Liver (tissue), 9 donors: ENCODE results near the gene PSMB8. TPM values are rescaled to one million over a fixed set of nuclear protein-coding genes. Genes with fewer than 3 reads are reported as not detected.

ENCODE experiments used
- DNase-seq: peaks from one replicate; pipeline ENCODE4 v3.0.0-alpha.2; 2017; ENCODE audit warnings: low spot score
- H3K27ac ChIP-seq, 2 donors: one replicate each; pipeline ENCODE4 v1.7.0; 2013; ENCODE audit warnings: inconsistent platforms in 2 of 2, low read length in 2 of 2, control low read depth in 1 of 2, low read depth in 1 of 2, mild to moderate bottlenecking in 1 of 2
- H3K27me3 ChIP-seq, 4 donors: one replicate each; pipeline versions ENCODE4 v1.6.1 to v1.7.0; 2013; ENCODE audit warnings: low read length in 3 of 4, inconsistent platforms in 1 of 4, mild to moderate bottlenecking in 1 of 4, moderate library complexity in 1 of 4; ENCODE audit not compliant: control insufficient read depth in 4 of 4, insufficient read depth in 4 of 4
- H3K36me3 ChIP-seq, 4 donors: one replicate each; pipeline versions ENCODE4 v1.6.1 to v1.7.0; 2013; ENCODE audit warnings: low read length in 3 of 4, mild to moderate bottlenecking in 3 of 4, low read depth in 1 of 4, moderate library complexity in 1 of 4; ENCODE audit not compliant: control insufficient read depth in 4 of 4, insufficient read depth in 3 of 4
- H3K4me1 ChIP-seq, 4 donors: one replicate each; pipeline versions ENCODE4 v1.6.1 to v1.7.0; 2013; ENCODE audit warnings: low read length in 3 of 4, mild to moderate bottlenecking in 3 of 4, moderate library complexity in 1 of 4; ENCODE audit not compliant: control insufficient read depth in 4 of 4, insufficient read depth in 4 of 4
- H3K4me3 ChIP-seq, 3 donors: one replicate each; pipeline versions ENCODE4 v1.6.1 to v1.7.0; 2013; ENCODE audit warnings: low read length in 3 of 3, control low read depth in 1 of 3, low read depth in 1 of 3, mild to moderate bottlenecking in 1 of 3
- H3K9ac ChIP-seq, 2 donors: one replicate each; pipeline ENCODE4 v1.7.0; 2013; ENCODE audit warnings: low read length in 2 of 2, mild to moderate bottlenecking in 2 of 2, moderate library complexity in 2 of 2, control low read depth in 1 of 2, low read depth in 1 of 2
- H3K9me3 ChIP-seq, 4 donors: one replicate each; pipeline versions ENCODE4 v1.6.1 to v1.7.0; 2013; ENCODE audit warnings: low read length in 3 of 4; ENCODE audit not compliant: control insufficient read depth in 4 of 4
- EGR1 ChIP-seq, 2 donors: IDR thresholded peaks; 2 replicates each; pipeline ENCODE4 v1.6.1; 2016 to 2018; ENCODE audit warnings: antibody characterized with exemption in 2 of 2, low read depth in 2 of 2
- FOXA1 ChIP-seq: IDR thresholded peaks from 2 replicates; pipeline ENCODE4 v1.6.1; 2016; ENCODE audit warnings: antibody characterized with exemption
- FOXA2 ChIP-seq: IDR thresholded peaks from 2 replicates; pipeline ENCODE4 v1.6.1; 2016; ENCODE audit warnings: antibody characterized with exemption
- GABPA ChIP-seq, 2 donors: IDR thresholded peaks in 1 of 2; conservative IDR thresholded peaks in 1 of 2; 2 replicates each; pipeline ENCODE4 v1.6.1; 2016; ENCODE audit warnings: antibody characterized with exemption in 2 of 2, mild to moderate bottlenecking in 1 of 2, moderate library complexity in 1 of 2
- HNF4G ChIP-seq: IDR thresholded peaks from 2 replicates; pipeline ENCODE4 v1.6.1; 2016; ENCODE audit warnings: antibody characterized with exemption
- JUND ChIP-seq, 2 donors: IDR thresholded peaks; 2 replicates each; pipeline ENCODE4 v1.6.1; 2016; ENCODE audit warnings: antibody characterized with exemption in 2 of 2
- RAD21 ChIP-seq, 2 donors: IDR thresholded peaks; 2 replicates each; pipeline ENCODE4 v1.6.1; 2016; ENCODE audit warnings: antibody characterized with exemption in 2 of 2, mild to moderate bottlenecking in 2 of 2
- RXRA ChIP-seq, 2 donors: IDR thresholded peaks; 2 replicates each; pipeline ENCODE4 v1.6.1; 2017 to 2018; ENCODE audit warnings: antibody characterized with exemption in 2 of 2, mild to moderate bottlenecking in 1 of 2
- SP1 ChIP-seq: IDR thresholded peaks from 2 replicates; pipeline ENCODE4 v1.6.1; 2018; ENCODE audit warnings: antibody characterized with exemption, mild to moderate bottlenecking
- TAF1 ChIP-seq: conservative IDR thresholded peaks from 2 replicates; pipeline ENCODE4 v1.6.1; 2016; ENCODE audit warnings: antibody characterized with exemption, mild to moderate bottlenecking
- WGBS: extraction: QIAGEN DNeasy Blood & Tissue Kit; methylation state at CpG from one replicate; pipeline ENCODE4 v1.1.7; 2013; 5-methylcytosine and 5-hydroxymethylcytosine counted together
- polyA plus RNA-seq, 2 donors: library from polyadenylated mRNA; stranded (reverse) in 1 of 2; unstranded in 1 of 2; fragments of 200-250 nt in 1 of 2; fragments of >200 nt in 1 of 2; fragmentation: Nextera tagmentation in 1 of 2; extraction: Ambion mirVana in 1 of 2; gene quantifications; one replicate each; pipeline versions ENCODE4 v1.2.1 to v1.2.3, GENCODE V29; 2013 to 2015
- total RNA-seq, 2 donors: library from RNA; depleted of rRNA; stranded (reverse); fragments of >200 nt; gene quantifications; one replicate each; pipeline ENCODE4 v1.2.3, GENCODE V29; 2014
- TF ChIP-seq, protein P1 (sequence below): IDR thresholded peaks from 2 replicates; pipeline ENCODE4 v1.6.1; 2016; ENCODE audit warnings: antibody characterized with exemption
- TF ChIP-seq, protein P2 (sequence below): IDR thresholded peaks from 2 replicates; pipeline ENCODE4 v1.6.1; 2016; ENCODE audit warnings: antibody characterized with exemption
- TF ChIP-seq, protein P3 (sequence below): fragments of 150-350 bp; IDR thresholded peaks from 2 replicates; pipeline ENCODE4 v1.5.1; 2017; ENCODE audit warnings: improper control_type of control experiment, low read depth, low read length; ENCODE audit not compliant: missing input control
- TF ChIP-seq, protein P4 (sequence below): IDR thresholded peaks from 2 replicates; pipeline ENCODE4 v1.6.1; 2016; ENCODE audit warnings: antibody characterized with exemption
- donor health status: healthy.
- donor health status: healthy.
- donor health status: healthy.
- donor health status: healthy.
- donor health status: healthy.

The PSMB8 gene
- total and polyA plus RNA-seq, 4 donors: 19.9 to 75.1 (median 44.0) TPM

DNA sequence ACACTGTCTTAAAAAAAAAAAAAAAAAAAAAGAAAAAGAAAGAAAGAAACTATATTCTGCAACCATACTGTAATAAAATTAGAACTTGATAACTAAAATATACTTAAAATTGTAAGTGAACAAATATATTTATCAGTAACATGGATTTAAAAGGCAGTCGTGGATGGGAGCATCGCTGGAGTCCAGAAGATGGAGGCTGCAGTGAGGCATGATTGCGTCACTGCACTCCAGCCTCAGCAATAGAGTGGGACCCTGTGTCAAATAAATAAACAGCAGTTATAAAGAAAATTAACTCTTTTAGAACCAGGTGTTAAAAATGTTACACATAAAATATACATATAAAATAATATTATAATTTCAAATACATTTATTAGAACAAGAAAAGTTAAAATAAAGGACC is 18.9 kb upstream of the PSMB8 start:
- H3K27ac ChIP-seq: no peak overlapping the region
- H3K9me3 ChIP-seq: no peaks in the 10 kb centered on the region
- no peak overlapping the region for H3K4me3 ChIP-seq
- DNase-seq: no peak
- 75% methylated on average over 3 of the region's 3 CpGs for WGBS
- H3K4me1 ChIP-seq: peaks cover 0 to 2% (median 0%) of the 10 kb centered on the region in 4 donors
- H3K9ac ChIP-seq: no peak overlapping the region
- no peak for TF ChIP-seq EGR1 (IDR thresholded peaks at IDR 0.05; ENCODE audit: low read depth in 2 of 2)
- no peak for TF ChIP-seq FOXA1
- no peak for TF ChIP-seq GABPA (IDR thresholded peaks at IDR 0.05 in 1 of 2, conservative IDR thresholded peaks at IDR 0.05 in 1 of 2)
- TF ChIP-seq, protein P1, sequence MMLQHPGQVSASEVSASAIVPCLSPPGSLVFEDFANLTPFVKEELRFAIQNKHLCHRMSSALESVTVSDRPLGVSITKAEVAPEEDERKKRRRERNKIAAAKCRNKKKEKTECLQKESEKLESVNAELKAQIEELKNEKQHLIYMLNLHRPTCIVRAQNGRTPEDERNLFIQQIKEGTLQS: no peak
- TF ChIP-seq SP1: no peak
- H3K27me3 ChIP-seq: no peaks in the 10 kb centered on the region
- peaks cover 2 to 19% (median 18%) of the 10 kb centered on the region in 4 donors for H3K36me3 ChIP-seq

DNA sequence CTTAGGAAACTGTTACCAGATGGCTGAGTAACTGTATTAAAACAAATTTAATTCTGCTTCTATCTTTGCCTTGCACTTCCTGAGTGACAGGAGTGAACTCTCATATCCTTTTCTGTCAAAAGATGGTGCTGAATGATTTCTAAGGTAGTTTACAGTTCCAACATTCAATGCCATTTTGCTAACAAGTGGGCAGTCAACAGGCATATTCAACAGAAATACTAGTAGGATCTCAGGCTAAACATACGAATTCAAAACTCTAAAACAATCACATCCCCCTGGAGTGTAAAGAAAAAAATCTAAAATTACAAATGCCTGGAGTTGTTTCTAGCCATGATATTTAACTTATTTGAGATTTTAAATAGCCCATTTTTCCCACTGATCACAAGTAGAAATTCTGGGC is 16.8 kb upstream of the PSMB8 start:
- H3K4me1 ChIP-seq: peaks cover 0 to 2% (median 0%) of the 10 kb centered on the region in 4 donors
- no peaks in the 10 kb centered on the region for H3K27me3 ChIP-seq
- H3K27ac ChIP-seq: no peak overlapping the region

More for the DNA sequence above, 16.8 kb upstream of the PSMB8 start:
- Histone ChIP-seq H3K9me3 (no peaks in the 10 kb centered on the region), H3K4me3 (no peak overlapping the region), H3K9ac (no peak overlapping the region), H3K36me3 (peaks cover 2 to 24% (median 21%) of the 10 kb centered on the region in 4 donors)
- WGBS: 88% methylated on average over 1 of the region's 1 CpG
- TF ChIP-seq, protein P1: no peak
- TF ChIP-seq, protein P2, sequence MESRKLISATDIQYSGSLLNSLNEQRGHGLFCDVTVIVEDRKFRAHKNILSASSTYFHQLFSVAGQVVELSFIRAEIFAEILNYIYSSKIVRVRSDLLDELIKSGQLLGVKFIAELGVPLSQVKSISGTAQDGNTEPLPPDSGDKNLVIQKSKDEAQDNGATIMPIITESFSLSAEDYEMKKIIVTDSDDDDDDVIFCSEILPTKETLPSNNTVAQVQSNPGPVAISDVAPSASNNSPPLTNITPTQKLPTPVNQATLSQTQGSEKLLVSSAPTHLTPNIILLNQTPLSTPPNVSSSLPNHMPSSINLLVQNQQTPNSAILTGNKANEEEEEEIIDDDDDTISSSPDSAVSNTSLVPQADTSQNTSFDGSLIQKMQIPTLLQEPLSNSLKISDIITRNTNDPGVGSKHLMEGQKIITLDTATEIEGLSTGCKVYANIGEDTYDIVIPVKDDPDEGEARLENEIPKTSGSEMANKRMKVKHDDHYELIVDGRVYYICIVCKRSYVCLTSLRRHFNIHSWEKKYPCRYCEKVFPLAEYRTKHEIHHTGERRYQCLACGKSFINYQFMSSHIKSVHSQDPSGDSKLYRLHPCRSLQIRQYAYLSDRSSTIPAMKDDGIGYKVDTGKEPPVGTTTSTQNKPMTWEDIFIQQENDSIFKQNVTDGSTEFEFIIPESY: no peak
- no peak for TF ChIP-seq EGR1 (IDR thresholded peaks at IDR 0.05; ENCODE audit: low read depth in 2 of 2)
- TF ChIP-seq TAF1: no peak
- no peak for TF ChIP-seq HNF4G
- no peak for TF ChIP-seq JUND (IDR thresholded peaks at IDR 0.05)
- TF ChIP-seq RXRA (IDR thresholded peaks at IDR 0.05): no peak
- TF ChIP-seq, protein P3, sequence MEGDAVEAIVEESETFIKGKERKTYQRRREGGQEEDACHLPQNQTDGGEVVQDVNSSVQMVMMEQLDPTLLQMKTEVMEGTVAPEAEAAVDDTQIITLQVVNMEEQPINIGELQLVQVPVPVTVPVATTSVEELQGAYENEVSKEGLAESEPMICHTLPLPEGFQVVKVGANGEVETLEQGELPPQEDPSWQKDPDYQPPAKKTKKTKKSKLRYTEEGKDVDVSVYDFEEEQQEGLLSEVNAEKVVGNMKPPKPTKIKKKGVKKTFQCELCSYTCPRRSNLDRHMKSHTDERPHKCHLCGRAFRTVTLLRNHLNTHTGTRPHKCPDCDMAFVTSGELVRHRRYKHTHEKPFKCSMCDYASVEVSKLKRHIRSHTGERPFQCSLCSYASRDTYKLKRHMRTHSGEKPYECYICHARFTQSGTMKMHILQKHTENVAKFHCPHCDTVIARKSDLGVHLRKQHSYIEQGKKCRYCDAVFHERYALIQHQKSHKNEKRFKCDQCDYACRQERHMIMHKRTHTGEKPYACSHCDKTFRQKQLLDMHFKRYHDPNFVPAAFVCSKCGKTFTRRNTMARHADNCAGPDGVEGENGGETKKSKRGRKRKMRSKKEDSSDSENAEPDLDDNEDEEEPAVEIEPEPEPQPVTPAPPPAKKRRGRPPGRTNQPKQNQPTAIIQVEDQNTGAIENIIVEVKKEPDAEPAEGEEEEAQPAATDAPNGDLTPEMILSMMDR: no peak
- TF ChIP-seq, protein P4, sequence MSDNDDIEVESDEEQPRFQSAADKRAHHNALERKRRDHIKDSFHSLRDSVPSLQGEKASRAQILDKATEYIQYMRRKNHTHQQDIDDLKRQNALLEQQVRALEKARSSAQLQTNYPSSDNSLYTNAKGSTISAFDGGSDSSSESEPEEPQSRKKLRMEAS: no peak
- TF ChIP-seq FOXA2: no peak
- no peak for TF ChIP-seq RAD21 (IDR thresholded peaks at IDR 0.05)
- no peak for TF ChIP-seq FOXA1
- no peak for TF ChIP-seq GABPA (IDR thresholded peaks at IDR 0.05 in 1 of 2, conservative IDR thresholded peaks at IDR 0.05 in 1 of 2)
- no peak for DNase-seq
